HG02798 (cell line): ENCODE data around the gene SH3RF3.
A peak's percentile ranks its signal among the peaks of the same experiment; 100 is the strongest.

Experiments
- ATAC-seq: cut with Tn5 transposase; IDR thresholded peaks from one replicate; pipeline ENCODE4 v1.9.1; 2021; ENCODE audit warnings: mild to moderate bottlenecking; ENCODE audit not compliant: unreplicated experiment, poor library complexity

Gene SH3RF3

DNA sequence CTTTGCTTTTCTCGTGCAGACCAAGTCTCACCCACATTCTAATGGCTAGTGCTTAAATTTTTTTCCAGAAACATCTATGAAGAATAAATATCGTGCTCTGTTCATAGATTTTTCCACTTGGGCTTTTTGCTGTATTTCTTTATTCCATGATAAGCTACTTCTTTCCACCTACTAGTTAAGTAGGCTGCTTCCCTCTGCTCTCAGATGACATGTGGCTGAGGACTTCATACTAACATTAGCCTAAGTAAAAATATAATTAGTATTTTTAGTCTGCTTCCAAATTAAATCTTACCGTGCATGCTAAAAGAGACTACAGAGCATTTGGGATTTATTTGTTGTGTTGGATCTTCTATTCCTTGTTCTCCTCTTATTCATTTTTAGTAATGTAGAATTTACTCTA, 102.4 kb downstream of the SH3RF3 start:
- no peak for ATAC-seq

DNA sequence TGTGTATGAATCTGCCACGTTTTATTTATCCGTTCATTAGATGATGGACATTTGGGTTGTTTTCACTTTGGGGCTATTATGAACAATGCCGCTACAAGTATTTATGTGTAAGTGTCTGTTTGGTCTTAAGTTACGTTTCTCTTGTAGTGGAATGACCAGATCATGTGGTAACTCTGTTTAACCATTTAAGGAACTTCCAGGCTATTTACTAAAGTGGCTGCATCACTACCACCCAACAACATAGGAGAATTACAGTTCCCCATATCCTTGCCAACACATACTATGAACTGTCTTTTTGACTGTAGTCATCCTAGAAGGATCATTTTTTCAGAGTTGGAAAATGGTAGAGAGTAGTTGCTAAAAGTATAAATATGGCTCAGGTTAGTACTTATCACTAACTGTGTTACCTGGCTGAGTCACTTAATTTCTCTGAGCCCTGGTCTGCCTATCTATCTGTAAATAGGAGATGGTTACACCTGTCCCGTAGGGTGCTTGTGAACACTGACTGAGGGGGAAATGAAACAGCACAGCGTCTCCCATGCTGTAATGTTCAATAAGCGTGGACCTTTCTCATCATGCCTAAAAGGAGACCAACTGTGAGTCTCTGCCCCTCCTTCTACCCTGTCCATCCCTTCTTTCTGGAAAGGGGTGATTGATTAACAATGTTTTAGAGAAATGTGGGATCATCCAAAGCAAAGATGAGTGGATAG, 103.1 kb downstream of the SH3RF3 start:
- peak; percentile 34 for ATAC-seq

DNA sequence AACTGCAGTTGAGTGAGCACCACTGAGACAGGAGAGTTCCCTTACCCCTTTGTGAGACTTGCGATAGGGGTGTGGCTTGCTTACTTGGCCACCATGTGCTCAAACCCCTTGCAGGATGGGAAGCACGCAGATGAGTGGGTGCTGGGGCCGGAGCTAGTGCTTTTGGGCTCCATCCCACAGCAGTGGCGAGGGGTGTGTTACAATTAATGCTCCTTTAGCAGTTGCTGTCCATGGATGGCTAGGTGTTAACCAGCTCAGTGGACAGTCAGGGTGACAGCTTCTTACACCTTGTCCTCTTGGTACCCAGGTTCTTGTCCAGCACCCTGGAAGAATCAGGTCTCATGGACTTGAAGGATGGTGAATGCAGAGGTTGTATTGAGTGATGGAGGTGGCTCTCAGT, 103.9 kb downstream of the SH3RF3 start:
- ATAC-seq: no peak

DNA sequence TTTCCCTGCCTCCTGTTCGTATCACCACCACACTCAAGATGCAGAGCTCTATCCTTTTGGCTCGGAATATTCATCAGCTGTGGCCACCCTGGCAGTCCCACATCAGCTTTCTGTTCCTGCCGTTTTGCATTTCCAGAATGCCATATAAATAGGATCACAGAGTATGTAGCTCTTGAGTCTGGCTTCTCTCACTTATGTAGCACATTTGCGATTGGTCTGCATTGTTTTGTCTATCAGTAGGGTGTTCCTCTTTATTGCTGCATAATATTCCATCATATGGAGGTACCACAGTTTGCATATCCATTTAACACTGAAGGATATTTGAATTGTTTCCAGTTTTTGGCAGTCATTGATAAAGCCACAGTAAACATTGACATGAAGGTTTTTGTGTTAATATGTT, 104.6 kb downstream of the SH3RF3 start:
- no peak for ATAC-seq

DNA sequence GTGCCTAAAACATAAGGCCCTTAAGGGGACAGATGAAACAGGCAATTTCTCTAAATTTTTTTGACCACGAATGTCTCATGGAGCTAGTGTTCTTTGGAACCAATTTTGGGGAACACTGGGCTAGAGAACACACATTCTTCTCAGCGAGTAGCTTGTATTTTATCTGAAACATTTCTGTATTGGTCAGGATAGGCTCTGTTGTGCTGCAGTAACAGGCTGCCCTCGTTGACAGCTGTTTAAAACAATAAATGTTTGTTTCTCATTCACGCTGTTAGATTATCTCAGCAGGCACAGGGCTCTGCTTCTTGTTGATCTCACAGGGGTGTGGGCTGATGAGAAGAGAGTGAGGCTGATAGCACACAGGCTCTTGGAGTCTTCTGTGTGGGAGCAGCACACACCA, 105.3 kb downstream of the SH3RF3 start:
- no peak for ATAC-seq

DNA sequence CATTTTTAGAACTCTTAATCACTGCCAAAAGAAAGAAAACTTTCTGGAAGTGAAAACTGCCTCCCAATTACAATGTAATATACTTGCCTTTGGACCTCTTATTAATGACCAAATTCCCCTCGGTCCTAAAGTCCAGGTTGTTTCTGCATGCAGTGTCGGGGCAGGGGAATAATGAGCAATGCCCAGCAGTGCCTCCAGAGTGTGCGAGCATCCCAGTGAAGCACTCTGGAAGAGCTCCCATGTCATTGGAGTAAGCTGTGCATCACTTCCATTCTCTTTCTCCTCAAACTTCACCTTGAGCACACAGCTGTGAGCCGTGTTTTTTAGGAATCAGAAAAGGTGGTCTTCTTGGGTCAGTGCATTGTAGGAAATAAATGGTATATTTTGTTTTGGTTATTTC, 107.1 kb downstream of the SH3RF3 start:
- no peak for ATAC-seq

DNA sequence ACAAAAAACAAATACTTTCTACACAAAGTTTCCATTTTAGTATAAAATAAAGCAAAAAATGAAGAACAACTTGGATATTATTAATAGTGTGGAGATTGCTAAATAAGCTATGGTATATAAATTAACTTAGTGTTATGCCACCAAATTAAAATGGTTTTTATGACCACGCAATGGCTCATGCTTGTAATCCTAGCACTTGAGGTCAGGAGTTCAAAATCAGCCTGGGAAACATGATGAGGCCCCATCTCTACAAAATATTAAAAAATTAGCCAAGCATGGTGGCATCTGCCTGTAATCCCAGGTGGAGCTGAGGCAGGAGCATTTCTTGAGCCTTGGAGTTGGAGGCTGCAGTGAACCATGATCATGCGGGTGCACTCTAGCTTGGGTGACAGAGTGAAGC, 108.8 kb downstream of the SH3RF3 start:
- no peak for ATAC-seq

DNA sequence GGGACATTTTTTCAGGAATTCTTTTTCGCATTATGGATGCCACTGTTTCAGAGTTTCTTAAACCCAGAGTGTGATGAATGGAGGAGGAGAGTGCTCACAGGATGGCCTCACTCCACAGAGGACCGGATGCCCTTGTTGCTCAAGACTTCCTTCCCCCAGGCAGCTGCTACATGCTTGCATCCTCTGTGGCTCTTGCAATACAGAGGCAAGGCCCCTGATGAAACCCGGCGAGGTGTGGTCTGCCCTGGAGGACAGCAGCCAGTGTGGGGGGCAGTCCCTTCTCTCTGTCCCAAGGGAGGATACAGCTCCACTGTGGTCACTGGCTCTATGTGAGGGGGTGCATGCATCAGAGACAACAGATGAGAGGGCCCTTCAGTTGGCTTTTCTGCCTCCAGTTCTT, 109.6 kb downstream of the SH3RF3 start:
- ATAC-seq: peak; percentile 82

DNA sequence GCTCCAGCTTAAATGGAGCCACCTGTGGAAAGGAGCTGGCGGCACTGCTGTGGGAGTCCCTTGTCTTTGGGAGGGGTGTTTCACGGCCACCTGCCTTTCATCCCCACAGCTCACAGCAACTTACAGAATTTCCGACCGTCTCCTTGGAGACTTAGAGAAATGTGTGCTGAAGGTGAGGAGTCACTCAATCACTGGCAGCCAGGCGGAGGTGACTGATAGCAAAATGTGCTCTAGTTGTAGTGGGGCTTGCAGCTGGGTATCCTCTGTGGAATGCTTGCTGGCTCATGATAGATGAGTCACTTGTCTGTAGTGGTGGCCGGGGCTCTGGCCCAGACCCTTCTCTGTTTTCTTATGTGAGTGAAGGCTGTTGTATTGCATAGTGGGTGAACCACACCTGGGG, 110.7 kb downstream of the SH3RF3 start:
- no peak for ATAC-seq

DNA sequence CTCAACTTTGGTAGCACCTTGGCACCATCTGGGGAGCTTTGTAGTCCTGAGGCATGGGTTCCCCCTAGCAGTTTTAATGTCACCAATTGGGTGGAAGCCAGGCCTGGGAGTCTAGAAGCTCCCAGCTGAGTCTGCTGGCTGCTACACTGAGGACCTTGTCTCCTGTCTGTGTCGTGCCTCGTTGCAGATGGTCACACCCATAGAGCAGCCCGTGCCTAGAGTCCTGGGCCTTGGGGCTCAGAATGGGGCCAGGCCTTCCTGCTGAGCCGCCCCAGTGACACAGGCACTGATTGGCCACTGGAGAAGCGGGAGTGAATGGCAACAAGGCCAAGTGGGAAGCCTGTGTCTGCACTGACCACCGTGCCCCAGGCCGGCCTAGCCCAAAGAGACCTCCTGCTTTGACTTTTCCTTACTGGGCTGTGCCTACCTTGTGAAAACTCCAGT, 113.2 kb downstream of the SH3RF3 start:
- no peak for ATAC-seq

DNA sequence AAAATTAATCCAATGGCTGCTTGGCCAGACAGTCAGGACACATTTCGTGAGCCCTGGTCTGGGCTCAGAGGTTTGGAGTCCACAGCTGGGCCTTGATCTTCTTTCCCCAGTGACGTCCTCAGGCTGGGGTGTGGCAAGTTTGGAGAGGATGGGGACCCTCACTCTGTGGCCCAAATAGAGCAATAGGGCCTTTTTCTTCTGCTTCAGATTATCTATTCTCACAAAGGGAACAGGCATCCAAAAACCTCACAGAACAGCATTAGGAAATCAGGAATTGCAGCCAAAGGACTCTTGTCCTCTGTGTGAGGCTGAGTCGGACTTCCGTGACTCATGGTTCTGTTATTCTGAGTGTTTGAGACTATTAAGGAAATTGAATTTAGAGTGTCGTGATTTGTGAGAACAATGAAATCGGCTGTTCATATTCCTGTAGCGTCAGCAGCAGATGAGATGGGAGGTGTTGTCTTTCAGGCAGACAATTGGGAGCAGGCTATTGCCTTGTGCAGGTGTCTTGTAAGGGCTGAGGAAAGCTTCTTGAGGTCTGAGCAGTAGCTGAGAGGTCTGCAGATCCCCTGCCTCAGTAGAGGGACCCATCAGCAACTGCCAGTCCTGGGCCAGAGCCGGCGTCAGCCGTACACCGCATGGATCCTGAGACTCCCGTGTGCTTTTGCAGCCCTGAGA, 113.8 kb downstream of the SH3RF3 start:
- ATAC-seq: no peak

DNA sequence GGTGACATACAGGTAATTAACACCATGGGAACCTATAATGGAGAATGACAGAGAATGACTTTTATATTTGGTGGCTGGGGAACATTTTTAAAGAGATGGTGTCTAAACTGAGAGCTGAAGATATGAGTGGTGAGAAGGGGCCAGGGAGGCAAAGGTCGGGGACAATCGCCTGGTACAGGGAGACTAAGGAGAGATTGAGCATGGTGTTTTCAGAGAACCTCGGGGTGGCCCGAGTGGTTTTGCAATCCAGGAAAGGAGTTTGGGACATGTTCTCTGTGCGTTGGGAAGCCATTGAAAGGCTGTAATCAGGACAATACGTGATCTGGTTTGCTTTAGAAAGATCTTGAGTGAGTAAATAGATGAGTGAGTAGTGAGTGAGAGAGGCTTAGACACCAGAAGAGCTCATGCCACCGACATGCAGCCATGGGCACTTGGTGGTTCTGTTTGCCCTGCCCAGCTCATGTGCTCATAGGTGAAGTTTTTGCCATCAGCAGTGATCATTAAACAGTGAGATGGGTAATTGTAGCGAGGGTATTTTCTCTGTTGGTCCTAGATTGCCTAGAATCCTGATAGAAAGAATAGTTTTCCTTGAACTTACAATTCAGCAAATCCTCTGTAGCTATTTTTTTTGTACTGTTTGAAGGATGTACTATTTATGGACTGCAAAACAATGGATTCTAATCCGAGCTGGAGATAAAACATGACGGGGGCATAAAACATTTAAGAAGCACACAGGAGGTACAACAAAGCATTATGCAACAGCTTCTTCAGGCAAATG, 114.7 kb downstream of the SH3RF3 start:
- ATAC-seq: no peak

DNA sequence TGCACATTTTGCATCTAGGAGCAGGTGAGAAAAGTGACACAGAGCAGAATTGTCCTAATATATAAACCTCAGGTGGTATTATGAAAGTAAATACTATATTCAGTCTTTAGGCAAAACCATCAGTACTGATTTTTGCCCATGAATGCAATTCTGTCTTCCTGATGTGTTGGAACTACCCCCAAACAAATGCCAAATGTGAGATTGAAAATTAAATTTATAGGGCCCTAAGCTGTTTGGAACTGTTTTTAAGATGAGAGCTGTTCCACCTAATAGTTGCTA, 115.2 kb downstream of the SH3RF3 start:
- ATAC-seq: no peak

DNA sequence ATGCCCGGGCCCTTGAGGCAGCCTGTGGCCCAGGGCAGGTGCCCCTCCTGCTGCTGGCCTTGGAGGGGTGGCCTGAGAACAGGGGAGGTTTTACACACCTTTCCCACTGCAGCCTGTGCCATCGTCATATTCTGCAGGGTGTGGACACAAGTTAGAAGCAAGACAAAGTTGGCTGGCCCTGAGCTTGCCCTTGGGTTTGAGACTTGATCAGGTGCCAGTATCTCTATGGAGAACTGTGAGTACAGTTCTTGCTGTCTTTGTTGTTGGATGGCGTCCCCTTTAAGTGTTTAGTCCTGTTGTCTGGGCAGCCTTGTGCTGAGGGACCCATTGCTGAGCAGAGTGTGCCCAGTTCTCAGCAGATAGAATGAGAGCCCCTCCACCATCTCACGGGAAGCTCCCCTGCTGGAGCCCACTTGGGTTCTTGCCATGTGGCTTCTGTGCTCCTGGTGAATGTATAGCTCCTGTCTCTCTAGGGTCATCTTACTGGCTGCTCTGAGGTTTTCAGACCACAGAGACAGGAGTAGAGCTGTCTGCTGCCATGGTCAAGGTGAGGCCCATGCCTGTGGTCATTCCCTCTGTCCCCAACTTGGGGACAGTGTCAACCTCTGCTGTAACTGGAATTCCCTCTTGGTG, 115.9 kb downstream of the SH3RF3 start:
- no peak for ATAC-seq

DNA sequence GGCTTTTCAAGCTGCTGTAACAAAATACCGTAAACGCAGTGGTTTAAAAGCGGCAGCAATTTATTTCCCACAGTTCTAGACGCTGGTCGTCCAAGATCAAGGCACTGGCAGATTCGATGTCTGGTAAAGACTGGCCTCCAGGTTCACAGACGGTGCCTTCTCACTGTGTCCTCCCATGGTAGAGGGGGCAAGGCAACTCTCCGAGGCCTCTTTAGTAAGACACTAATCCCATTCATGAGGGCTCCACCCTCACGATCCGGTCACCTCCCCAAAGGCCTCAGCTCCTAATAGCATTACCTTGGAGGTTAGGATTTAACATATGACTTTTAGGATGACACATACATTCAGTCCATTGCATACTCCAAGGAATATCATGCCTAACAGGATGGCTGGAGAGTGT, 117.2 kb downstream of the SH3RF3 start:
- no peak for ATAC-seq

DNA sequence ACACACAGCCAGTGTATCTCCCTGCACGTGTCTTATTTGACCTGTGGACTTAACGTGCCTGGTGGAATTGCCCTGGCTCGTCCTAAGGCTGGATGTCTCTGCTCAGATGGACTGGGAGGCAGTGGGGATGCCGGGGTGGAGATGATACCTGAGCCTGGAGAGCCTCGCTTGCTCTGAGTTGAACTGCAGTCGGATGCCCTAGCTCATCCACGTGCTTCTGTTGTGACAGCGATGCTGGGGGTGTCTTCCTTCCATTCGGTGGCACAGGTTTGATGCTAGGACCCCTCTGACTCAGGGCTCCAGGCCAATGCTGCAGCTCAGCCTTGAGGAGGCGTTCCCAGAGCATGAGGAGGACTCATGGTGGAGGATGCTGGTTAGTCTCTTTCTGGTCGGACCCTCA, 117.6 kb downstream of the SH3RF3 start:
- ATAC-seq: no peak

DNA sequence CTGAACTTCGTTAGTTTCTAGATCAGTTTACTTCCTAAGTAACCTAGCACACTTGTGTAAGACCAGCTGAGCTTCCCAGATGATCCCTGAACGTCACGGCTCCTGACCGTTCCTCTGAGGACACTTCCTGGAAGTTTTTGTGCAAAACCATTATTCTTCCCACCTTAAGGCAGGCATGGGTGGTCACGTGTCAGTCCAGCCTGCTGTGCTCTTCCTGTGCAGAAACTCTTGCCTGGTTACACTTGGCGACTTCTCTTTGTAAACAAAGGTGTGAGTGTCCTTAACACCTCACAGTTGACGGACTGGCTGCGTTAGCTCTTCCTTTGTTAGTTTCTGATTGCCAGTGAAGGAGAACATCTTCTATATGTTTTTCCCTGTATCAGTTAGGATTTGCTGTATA, 118.3 kb downstream of the SH3RF3 start:
- no peak for ATAC-seq

DNA sequence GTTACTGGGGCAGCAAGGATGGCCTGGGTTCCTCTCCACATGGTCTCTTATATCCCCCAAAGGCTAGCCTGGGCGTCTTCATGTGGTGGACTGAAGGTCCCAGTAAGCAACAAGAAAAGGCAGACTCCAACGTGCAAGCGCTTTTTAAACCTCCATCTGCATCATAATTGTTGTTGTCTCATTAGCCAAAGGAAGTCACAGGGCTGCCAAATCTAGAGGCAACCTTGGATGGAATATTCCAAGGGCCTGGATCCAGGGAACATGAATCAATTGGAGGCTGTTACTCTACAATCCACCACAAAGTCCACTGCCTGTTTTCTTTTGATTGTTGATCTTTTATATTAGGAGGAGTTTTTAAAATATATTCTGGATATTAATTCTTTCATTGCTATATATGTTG, 118.8 kb downstream of the SH3RF3 start:
- ATAC-seq: no peak

DNA sequence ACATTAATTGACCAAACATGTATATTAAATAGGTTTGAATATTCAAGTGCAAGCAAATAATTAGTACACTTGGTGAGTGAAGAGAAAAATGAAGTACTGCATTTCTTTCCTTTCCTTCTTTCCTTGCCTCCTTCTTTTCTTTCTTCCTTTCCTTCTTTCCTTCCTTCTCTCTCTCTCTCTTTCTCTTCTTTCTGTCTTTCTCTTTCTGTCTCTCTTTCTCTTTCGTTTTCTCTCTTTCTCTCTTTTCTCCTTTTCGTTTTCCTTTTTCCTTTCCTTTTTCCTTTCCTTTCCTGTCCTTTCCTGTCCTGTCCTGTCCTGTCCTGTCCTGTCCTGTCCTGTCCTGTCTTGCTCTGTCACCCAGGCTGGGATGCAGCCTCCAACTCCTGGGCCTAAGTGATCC, 119.6 kb downstream of the SH3RF3 start:
- no peak for ATAC-seq

DNA sequence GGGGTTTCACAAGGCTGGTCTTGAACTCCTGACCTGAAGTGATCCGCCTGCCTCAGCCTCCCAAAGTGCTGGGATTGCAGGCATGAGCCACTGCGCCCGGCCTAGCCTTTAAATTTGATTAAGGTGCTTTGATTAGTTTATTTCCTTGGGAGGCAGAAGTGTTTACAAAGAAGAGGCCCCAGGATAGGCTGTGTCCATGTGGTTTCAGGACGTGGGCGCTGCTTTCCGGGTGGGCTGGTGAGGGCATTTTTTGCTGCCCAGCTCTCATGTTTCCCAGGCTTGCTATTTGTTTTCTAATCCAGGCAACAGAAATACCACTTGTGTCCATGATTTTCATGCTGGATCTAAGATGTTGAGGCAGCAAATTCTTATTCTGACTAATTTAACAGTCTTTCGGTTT, 124.2 kb downstream of the SH3RF3 start:
- no peak for ATAC-seq

DNA sequence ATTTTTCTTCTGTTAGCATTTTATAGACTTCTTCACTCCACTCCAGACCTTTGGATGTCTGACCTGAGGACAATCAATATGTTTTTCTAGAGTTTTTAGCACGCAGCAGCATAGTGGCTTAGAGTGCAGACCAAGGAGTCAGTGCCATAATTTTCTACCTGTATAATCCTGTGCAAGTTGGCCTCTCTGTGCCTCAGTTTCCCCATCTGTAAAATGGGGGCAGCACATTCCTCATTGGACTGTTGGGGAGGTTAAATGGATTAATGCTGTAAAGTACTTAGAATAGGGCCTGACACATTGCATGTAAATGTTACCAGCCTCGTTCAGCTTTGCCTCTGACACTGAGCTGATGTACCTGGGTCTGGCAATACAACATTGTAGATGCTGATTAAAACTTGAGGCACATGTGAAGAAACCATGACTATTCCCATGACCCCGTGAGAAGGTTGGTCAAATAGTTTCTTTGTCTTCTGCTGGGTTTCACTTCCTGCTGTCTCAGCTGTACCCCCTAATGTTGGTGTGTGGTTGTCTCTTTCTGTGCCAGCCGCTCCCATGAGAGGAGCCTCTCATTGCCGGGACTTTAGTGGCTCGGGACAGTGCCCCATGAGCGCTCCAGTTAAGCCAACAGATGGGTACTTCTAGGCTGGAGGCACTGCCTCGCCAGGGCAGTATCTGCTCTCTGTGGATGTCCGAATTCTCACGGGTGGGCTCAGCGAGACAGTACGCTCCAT, 125.3 kb downstream of the SH3RF3 start:
- peak; percentile 66 for ATAC-seq
